WTC11 (cell line): ENCODE data around the gene P4HB.

ENCODE experiments used
- CTCF ChIP-seq: fragments of 200-600 bp; IDR thresholded peaks from 2 replicates; pipeline ENCODE4 v1.8.0; 2022; ENCODE audit warnings: antibody characterized with exemption
- SMAD3 ChIP-seq: sonication (generic); formaldehyde crosslinking; IDR thresholded peaks from 2 replicates; pipeline ENCODE4 v1.8.0; 2022; ENCODE audit warnings: missing genetic modification reagents, mild to moderate bottlenecking, borderline replicate concordance
- TEAD4 ChIP-seq: sonication (generic); formaldehyde crosslinking; IDR thresholded peaks from 2 replicates; pipeline ENCODE4 v1.8.0; 2022; ENCODE audit warnings: mild to moderate bottlenecking, missing genetic modification reagents
- ZNF121 ChIP-seq: sonication (generic); formaldehyde crosslinking; IDR thresholded peaks from 2 replicates; pipeline ENCODE4 v1.8.0; 2023; ENCODE audit warnings: missing genetic modification reagents

GRCh38 chr17:81822312-81822637 is 38.1 kb downstream of the P4HB start:
- TF ChIP-seq SMAD3 (no peak), ZNF121 (CRISPR knock-in tag) (no peak), CTCF (no peak), TEAD4 (no peak)
